Keratinocyte (primary cell): Measurements from ENCODE around the gene MBNL2. TPM values are rescaled to one million over a fixed set of nuclear protein-coding genes. Genes with fewer than 3 reads are reported as not detected.

Experiments
- DNase-seq: peaks from one replicate; pipeline ENCODE4 v3.0.0-alpha.2; 2011; ENCODE audit warnings: low read depth, missing footprints, low spot score
- FAIRE-seq: peaks from 2 replicates; lab custom pipeline; 2011; peaks lifted over from hg19 to GRCh38; lab: Jason Lieb, UNC
- H2AFZ ChIP-seq: 2 replicates; pipeline ENCODE4 v1.6.0; 2012; ENCODE audit warnings: low read length, control low read depth, inconsistent platforms; ENCODE audit not compliant: control insufficient read depth
- H3K27ac ChIP-seq: 2 replicates; pipeline ENCODE4 v1.5.1; 2011; ENCODE audit warnings: low read length; ENCODE audit not compliant: control insufficient read depth, insufficient read depth
- H3K27me3 ChIP-seq: 3 replicates; pipeline ENCODE4 v1.6.0; 2011; ENCODE audit warnings: low read length; ENCODE audit not compliant: control insufficient read depth, insufficient read depth; ENCODE audit errors: extremely low read depth
- H3K36me3 ChIP-seq, 2 experiments: 2 replicates in 1 of 2; 3 replicates in 1 of 2; pipeline ENCODE4 v1.5.1; 2011; ENCODE audit warnings: low read length in 2 of 2, mild to moderate bottlenecking in 1 of 2; ENCODE audit not compliant: control insufficient read depth in 2 of 2, insufficient read depth in 2 of 2; ENCODE audit errors: extremely low read depth in 1 of 2
- H3K4me1 ChIP-seq: 3 replicates; pipeline ENCODE4 v1.5.1; 2011; ENCODE audit warnings: low read length; ENCODE audit not compliant: control insufficient read depth, insufficient read depth; ENCODE audit errors: extremely low read depth
- H3K4me2 ChIP-seq: 3 replicates; pipeline ENCODE4 v1.6.0; 2011; ENCODE audit warnings: low read depth, low read length; ENCODE audit not compliant: control insufficient read depth, insufficient read depth; ENCODE audit errors: extremely low read depth
- H3K4me3 ChIP-seq, 3 experiments: fragments of 200-600 bp in 1 of 3; sonication (generic) in 1 of 3; 2 replicates in 2 of 3; 3 replicates in 1 of 3; pipeline ENCODE4 v1.5.1; 2011 to 2016; ENCODE audit warnings: low read length in 3 of 3, mild to moderate bottlenecking in 3 of 3, control low read depth in 2 of 3, inconsistent platforms in 1 of 3, low read depth in 1 of 3, mixed read lengths in 1 of 3, mixed run types in 1 of 3, moderate library complexity in 1 of 3; ENCODE audit not compliant: control insufficient read depth in 2 of 3, insufficient read depth in 2 of 3; ENCODE audit errors: extremely low read depth in 1 of 3
- H3K79me2 ChIP-seq: 2 replicates; pipeline ENCODE4 v1.6.0; 2012; ENCODE audit warnings: low read length; ENCODE audit not compliant: control insufficient read depth, insufficient read depth
- H3K9ac ChIP-seq: 3 replicates; pipeline ENCODE4 v1.6.0; 2011; ENCODE audit warnings: low read length; ENCODE audit not compliant: control insufficient read depth, insufficient read depth; ENCODE audit errors: extremely low read depth
- H3K9me1 ChIP-seq: 3 replicates; pipeline ENCODE4 v1.6.0; 2011; ENCODE audit warnings: low read length; ENCODE audit not compliant: control insufficient read depth, insufficient read depth; ENCODE audit errors: extremely low read depth
- H3K9me3 ChIP-seq: 2 replicates; pipeline ENCODE4 v1.5.1; 2012; ENCODE audit warnings: low read depth, low read length; ENCODE audit not compliant: control insufficient read depth
- H4K20me1 ChIP-seq: 3 replicates; pipeline ENCODE4 v1.6.0; 2011; ENCODE audit warnings: low read length; ENCODE audit not compliant: control insufficient read depth, insufficient read depth; ENCODE audit errors: extremely low read depth
- EZH2 ChIP-seq: IDR thresholded peaks from one replicate; pipeline ENCODE4 v1.6.1; 2012; ENCODE audit warnings: inconsistent platforms, mild to moderate bottlenecking, low read length, moderate library complexity
- dilution Hi-C: fragments of 300-500 bp; cut with MboI; formaldehyde crosslinking; loops from one replicate; pipeline ENCODE4 v1.7.0; 2020; ENCODE audit warnings: low sequenced_read_pairs; ENCODE audit not compliant: extremely low pct_ligation_motif_present
- polyA plus RNA-seq, 5 experiments: library from polyadenylated mRNA; depleted of rRNA in 3 of 5; stranded (reverse) in 3 of 5; stranded (forward) in 1 of 5; unstranded in 1 of 5; fragments of >200 nt; gene quantifications; 1 replicate in 1 of 5; 2 replicates in 3 of 5; 3 replicates in 1 of 5; pipeline versions ENCODE4 v1.2.1 to v1.2.3, GENCODE V29; 2011 to 2012; ENCODE audit warnings: missing spikeins in 2 of 5, low read depth in 1 of 5, low replicate concordance in 1 of 5
- TF ChIP-seq, protein P1 (sequence below), 3 experiments: IDR thresholded peaks in 1 of 3; conservative IDR thresholded peaks in 1 of 3; optimal IDR thresholded peaks in 1 of 3; 2 replicates in 2 of 3; 3 replicates in 1 of 3; pipeline versions ENCODE3 to v1.5.1; 2011; ENCODE audit warnings: low read length in 3 of 3, mild to moderate bottlenecking in 3 of 3, moderate library complexity in 2 of 3, control low read depth in 1 of 3, inconsistent platforms in 1 of 3; ENCODE audit not compliant: insufficient read depth in 2 of 3; ENCODE audit errors: extremely low read depth in 1 of 3

The MBNL2 gene
- polyA plus RNA-seq, 1 donor (not counting 4 experiments of a cell fraction or from before 2014, with no cell fraction given) = 28.4 TPM

GRCh38 chr13:97302611-97303010 is 80.5 kb downstream of the MBNL2 start:
- no peak for TF ChIP-seq EZH2
- TF ChIP-seq, protein P1, sequence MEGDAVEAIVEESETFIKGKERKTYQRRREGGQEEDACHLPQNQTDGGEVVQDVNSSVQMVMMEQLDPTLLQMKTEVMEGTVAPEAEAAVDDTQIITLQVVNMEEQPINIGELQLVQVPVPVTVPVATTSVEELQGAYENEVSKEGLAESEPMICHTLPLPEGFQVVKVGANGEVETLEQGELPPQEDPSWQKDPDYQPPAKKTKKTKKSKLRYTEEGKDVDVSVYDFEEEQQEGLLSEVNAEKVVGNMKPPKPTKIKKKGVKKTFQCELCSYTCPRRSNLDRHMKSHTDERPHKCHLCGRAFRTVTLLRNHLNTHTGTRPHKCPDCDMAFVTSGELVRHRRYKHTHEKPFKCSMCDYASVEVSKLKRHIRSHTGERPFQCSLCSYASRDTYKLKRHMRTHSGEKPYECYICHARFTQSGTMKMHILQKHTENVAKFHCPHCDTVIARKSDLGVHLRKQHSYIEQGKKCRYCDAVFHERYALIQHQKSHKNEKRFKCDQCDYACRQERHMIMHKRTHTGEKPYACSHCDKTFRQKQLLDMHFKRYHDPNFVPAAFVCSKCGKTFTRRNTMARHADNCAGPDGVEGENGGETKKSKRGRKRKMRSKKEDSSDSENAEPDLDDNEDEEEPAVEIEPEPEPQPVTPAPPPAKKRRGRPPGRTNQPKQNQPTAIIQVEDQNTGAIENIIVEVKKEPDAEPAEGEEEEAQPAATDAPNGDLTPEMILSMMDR (optimal IDR thresholded peaks at IDR 0.05 in 1 of 3, IDR thresholded peaks at IDR 0.05 in 1 of 3, conservative IDR thresholded peaks at IDR 0.05 in 1 of 3; ENCODE audit: extremely low read depth in 1 of 3, insufficient read depth in 2 of 3, low read length in 3 of 3) = no peak
- peak overlapping the region; percentile 44 for H3K4me2 ChIP-seq
- no peaks in the 10 kb centered on the region for H3K27me3 ChIP-seq
- H3K27ac ChIP-seq = peak overlapping the region; percentile 32
- H3K4me1 ChIP-seq = peaks cover 49% of the 10 kb centered on the region
- H3K9me1 ChIP-seq = no peaks in the 10 kb centered on the region
- peak; percentile 84 for FAIRE-seq
- peaks cover 20% of the 10 kb centered on the region for H3K79me2 ChIP-seq
- no peaks in the 10 kb centered on the region for H3K9me3 ChIP-seq
- H3K4me3 ChIP-seq = no peak overlapping the region
- H2AFZ ChIP-seq = no peak overlapping the region
- H3K9ac ChIP-seq = no peak overlapping the region
- H3K36me3 ChIP-seq = no peaks in the 10 kb centered on the region
- no peaks in the 10 kb centered on the region for H4K20me1 ChIP-seq
- dilution Hi-C loops = no loop called here
- DNase-seq = no peak

GRCh38 chr13:97306106-97306505 is 84.0 kb downstream of the MBNL2 start:
- dilution Hi-C loops = no loop called here
- Histone ChIP-seq H3K36me3 (no peaks in the 10 kb centered on the region), H3K27ac (no peak overlapping the region), H3K9me3 (no peaks in the 10 kb centered on the region), H3K9ac (no peak overlapping the region), H3K4me3 (no peak overlapping the region), H4K20me1 (no peaks in the 10 kb centered on the region), H3K79me2 (peaks cover 8% of the 10 kb centered on the region), H3K4me2 (peak overlapping the region; percentile 24), H3K4me1 (peaks cover 46% of the 10 kb centered on the region), H3K27me3 (no peaks in the 10 kb centered on the region), H3K9me1 (no peaks in the 10 kb centered on the region), H2AFZ (no peak overlapping the region)
- no peak for TF ChIP-seq EZH2
- TF ChIP-seq, protein P1 (optimal IDR thresholded peaks at IDR 0.05 in 1 of 3, IDR thresholded peaks at IDR 0.05 in 1 of 3, conservative IDR thresholded peaks at IDR 0.05 in 1 of 3; ENCODE audit: extremely low read depth in 1 of 3, insufficient read depth in 2 of 3, low read length in 3 of 3) = no peak
- peak; percentile 41 for FAIRE-seq
- DNase-seq = no peak
